Measurements from ENCODE around the gene PPIB. TPM values are rescaled to one million over a fixed set of nuclear protein-coding genes. Genes with fewer than 3 reads are reported as not detected.

The PPIB gene
- total and polyA plus RNA-seq, 4 donors = 379 to 768 (median 632) TPM

DNA sequence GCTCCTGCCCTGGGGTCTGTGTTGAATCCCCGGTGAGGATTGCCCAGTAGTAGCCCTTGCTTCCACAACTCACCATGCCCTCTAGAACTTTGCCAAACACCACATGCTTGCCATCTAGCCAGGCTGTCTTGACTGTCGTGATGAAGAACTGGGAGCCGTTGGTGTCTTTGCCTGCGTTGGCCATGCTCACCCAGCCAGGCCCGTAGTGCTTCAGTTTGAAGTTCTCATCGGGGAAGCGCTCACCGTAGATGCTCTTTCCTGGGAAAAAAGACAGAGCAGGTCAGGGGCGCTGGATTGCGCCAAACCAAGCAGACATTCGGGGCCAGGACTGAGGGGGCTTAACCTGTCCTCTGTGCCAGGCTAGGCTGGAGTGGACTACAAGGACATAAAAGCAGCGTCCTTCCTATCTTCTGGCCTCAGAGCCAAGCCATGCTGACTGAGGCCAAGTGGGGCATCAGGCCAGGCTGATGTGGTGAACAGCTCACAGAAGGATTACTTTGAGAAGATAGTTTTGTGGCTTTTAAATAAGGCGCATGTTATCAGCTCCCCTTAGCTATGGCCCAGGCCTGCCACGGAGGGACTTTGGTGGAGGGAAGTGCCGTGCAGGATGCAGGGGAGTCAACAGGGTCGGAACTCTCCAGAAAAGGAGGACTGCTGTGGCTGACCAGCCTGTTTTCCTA lies 6.0 kb downstream of the PPIB start (continued):
- TF ChIP-seq, protein P1, sequence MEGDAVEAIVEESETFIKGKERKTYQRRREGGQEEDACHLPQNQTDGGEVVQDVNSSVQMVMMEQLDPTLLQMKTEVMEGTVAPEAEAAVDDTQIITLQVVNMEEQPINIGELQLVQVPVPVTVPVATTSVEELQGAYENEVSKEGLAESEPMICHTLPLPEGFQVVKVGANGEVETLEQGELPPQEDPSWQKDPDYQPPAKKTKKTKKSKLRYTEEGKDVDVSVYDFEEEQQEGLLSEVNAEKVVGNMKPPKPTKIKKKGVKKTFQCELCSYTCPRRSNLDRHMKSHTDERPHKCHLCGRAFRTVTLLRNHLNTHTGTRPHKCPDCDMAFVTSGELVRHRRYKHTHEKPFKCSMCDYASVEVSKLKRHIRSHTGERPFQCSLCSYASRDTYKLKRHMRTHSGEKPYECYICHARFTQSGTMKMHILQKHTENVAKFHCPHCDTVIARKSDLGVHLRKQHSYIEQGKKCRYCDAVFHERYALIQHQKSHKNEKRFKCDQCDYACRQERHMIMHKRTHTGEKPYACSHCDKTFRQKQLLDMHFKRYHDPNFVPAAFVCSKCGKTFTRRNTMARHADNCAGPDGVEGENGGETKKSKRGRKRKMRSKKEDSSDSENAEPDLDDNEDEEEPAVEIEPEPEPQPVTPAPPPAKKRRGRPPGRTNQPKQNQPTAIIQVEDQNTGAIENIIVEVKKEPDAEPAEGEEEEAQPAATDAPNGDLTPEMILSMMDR (IDR thresholded peaks at IDR 0.05; ENCODE audit: low read depth, low read length, missing input control) = no peak
- TF ChIP-seq, protein P2, sequence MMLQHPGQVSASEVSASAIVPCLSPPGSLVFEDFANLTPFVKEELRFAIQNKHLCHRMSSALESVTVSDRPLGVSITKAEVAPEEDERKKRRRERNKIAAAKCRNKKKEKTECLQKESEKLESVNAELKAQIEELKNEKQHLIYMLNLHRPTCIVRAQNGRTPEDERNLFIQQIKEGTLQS (IDR thresholded peaks at IDR 0.05) = no peak
- TF ChIP-seq, protein P3, sequence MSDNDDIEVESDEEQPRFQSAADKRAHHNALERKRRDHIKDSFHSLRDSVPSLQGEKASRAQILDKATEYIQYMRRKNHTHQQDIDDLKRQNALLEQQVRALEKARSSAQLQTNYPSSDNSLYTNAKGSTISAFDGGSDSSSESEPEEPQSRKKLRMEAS (IDR thresholded peaks at IDR 0.05) = no peak
- TF ChIP-seq YY1 (IDR thresholded peaks at IDR 0.05) = no peak

DNA sequence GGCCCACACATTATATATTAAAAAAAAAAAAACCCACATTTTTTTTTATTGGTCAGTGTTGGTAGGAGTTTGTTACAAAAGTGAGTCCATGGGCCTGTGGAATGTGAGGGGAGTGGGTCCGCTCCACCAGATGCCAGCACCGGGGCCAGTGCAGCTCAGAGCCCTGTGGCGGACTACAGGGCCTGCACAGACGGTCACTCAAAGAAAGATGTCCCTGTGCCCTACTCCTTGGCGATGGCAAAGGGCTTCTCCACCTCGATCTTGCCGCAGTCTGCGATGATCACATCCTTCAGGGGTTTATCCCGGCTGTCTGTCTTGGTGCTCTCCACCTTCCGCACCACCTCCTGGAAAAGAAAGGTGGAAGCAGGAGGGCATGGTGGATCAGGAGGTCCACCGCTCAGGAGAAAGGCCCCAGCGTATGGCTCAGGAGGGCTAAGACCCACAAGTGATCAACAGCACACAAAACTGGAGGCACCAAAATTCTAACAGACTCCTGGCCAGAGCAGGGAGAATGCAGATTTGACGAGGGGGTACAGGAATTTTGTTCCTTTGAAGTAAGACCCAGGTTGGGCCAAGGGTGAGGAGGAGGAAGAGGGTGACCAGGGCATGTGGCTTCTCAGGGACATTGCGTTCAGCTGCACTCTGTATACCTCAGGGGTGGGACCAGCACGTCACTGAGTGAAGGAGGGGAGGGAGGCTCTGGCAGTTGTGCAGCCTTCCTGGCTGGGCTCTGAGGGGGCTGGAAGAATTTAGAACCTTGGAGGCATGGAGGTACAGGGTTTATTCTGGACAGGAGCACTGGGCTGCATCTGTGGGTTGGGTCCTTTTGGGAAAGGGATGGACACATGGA lies 6.8 kb downstream of the PPIB start:
- Histone ChIP-seq H3K9ac (ENCODE audit: low read depth in 1 of 2, low read length in 2 of 2) (no peak overlapping the region), H3K4me1 (ENCODE audit: control insufficient read depth in 4 of 4, insufficient read depth in 4 of 4, low read length in 3 of 4) (peaks cover 14 to 42% (median 25%) of the 10 kb centered on the region in 4 donors), H3K27ac (ENCODE audit: low read depth in 1 of 2, low read length in 2 of 2) (no peak overlapping the region), H3K27me3 (ENCODE audit: control insufficient read depth in 4 of 4, insufficient read depth in 4 of 4, low read length in 3 of 4) (no peaks in the 10 kb centered on the region), H3K36me3 (ENCODE audit: control insufficient read depth in 4 of 4, insufficient read depth in 3 of 4, low read depth in 1 of 4, low read length in 3 of 4) (peaks cover 20 to 57% (median 52%) of the 10 kb centered on the region in 4 donors), H3K4me3 (ENCODE audit: low read depth in 1 of 3, low read length in 3 of 3) (no peak overlapping the region), H3K9me3 (ENCODE audit: control insufficient read depth in 4 of 4, low read length in 3 of 4) (no peaks in the 10 kb centered on the region)
- DNase-seq (ENCODE audit: low spot score) = no peak
- WGBS = 92% methylated on average over 15 of the region's 15 CpGs
- TF ChIP-seq EGR1 (IDR thresholded peaks at IDR 0.05; ENCODE audit: low read depth in 2 of 2) = no peak
- no peak for TF ChIP-seq TAF1 (conservative IDR thresholded peaks at IDR 0.05)
- TF ChIP-seq NR2F2 (IDR thresholded peaks at IDR 0.05) = no peak
- TF ChIP-seq, protein P2 (IDR thresholded peaks at IDR 0.05) = no peak
- TF ChIP-seq, protein P1 (IDR thresholded peaks at IDR 0.05; ENCODE audit: low read depth, low read length, missing input control) = no peak
- TF ChIP-seq FOXA1 (IDR thresholded peaks at IDR 0.05) = no peak
- TF ChIP-seq SP1 (IDR thresholded peaks at IDR 0.05) = no peak
- TF ChIP-seq, protein P3 (IDR thresholded peaks at IDR 0.05) = no peak
- TF ChIP-seq, protein P4, sequence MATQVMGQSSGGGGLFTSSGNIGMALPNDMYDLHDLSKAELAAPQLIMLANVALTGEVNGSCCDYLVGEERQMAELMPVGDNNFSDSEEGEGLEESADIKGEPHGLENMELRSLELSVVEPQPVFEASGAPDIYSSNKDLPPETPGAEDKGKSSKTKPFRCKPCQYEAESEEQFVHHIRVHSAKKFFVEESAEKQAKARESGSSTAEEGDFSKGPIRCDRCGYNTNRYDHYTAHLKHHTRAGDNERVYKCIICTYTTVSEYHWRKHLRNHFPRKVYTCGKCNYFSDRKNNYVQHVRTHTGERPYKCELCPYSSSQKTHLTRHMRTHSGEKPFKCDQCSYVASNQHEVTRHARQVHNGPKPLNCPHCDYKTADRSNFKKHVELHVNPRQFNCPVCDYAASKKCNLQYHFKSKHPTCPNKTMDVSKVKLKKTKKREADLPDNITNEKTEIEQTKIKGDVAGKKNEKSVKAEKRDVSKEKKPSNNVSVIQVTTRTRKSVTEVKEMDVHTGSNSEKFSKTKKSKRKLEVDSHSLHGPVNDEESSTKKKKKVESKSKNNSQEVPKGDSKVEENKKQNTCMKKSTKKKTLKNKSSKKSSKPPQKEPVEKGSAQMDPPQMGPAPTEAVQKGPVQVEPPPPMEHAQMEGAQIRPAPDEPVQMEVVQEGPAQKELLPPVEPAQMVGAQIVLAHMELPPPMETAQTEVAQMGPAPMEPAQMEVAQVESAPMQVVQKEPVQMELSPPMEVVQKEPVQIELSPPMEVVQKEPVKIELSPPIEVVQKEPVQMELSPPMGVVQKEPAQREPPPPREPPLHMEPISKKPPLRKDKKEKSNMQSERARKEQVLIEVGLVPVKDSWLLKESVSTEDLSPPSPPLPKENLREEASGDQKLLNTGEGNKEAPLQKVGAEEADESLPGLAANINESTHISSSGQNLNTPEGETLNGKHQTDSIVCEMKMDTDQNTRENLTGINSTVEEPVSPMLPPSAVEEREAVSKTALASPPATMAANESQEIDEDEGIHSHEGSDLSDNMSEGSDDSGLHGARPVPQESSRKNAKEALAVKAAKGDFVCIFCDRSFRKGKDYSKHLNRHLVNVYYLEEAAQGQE (IDR thresholded peaks at IDR 0.05) = no peak
- TF ChIP-seq GABPA (IDR thresholded peaks at IDR 0.05 in 1 of 2, conservative IDR thresholded peaks at IDR 0.05 in 1 of 2) = no peak
- TF ChIP-seq RXRA (IDR thresholded peaks at IDR 0.05) = no peak
- no peak for TF ChIP-seq YY1 (IDR thresholded peaks at IDR 0.05)
- TF ChIP-seq, protein P5, sequence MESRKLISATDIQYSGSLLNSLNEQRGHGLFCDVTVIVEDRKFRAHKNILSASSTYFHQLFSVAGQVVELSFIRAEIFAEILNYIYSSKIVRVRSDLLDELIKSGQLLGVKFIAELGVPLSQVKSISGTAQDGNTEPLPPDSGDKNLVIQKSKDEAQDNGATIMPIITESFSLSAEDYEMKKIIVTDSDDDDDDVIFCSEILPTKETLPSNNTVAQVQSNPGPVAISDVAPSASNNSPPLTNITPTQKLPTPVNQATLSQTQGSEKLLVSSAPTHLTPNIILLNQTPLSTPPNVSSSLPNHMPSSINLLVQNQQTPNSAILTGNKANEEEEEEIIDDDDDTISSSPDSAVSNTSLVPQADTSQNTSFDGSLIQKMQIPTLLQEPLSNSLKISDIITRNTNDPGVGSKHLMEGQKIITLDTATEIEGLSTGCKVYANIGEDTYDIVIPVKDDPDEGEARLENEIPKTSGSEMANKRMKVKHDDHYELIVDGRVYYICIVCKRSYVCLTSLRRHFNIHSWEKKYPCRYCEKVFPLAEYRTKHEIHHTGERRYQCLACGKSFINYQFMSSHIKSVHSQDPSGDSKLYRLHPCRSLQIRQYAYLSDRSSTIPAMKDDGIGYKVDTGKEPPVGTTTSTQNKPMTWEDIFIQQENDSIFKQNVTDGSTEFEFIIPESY (IDR thresholded peaks at IDR 0.05) = no peak
- TF ChIP-seq HNF4G (IDR thresholded peaks at IDR 0.05) = no peak
- no peak for TF ChIP-seq JUND (IDR thresholded peaks at IDR 0.05)
- TF ChIP-seq RAD21 (IDR thresholded peaks at IDR 0.05) = no peak
- TF ChIP-seq FOXA2 (IDR thresholded peaks at IDR 0.05) = no peak
- no peak for TF ChIP-seq HNF4A (conservative IDR thresholded peaks at IDR 0.05)
